Esophagus muscularis mucosa (tissue), 4 donors: Measurements from ENCODE around the gene ITM2C.

Experiments
- EP300 ChIP-seq: sonication (generic); formaldehyde crosslinking; IDR thresholded peaks from one replicate; pipeline ENCODE4 v1.6.1; 2017; ENCODE audit warnings: antibody characterized with exemption
- POLR2AphosphoS5 ChIP-seq, 2 donors: sonication (generic); formaldehyde crosslinking; IDR thresholded peaks; one replicate each; pipeline ENCODE4 v1.6.1; 2017; ENCODE audit warnings: antibody characterized with exemption in 2 of 2
- TF ChIP-seq, protein P1 (sequence below), 3 experiments: fragments of 200-600 bp in 2 of 3; fragments of 450-650 bp in 1 of 3; sonication (generic) in 2 of 3; IDR thresholded peaks; one replicate each; pipeline ENCODE4 v1.5.1; 2017 to 2019; ENCODE audit warnings: antibody characterized with exemption in 3 of 3, mild to moderate bottlenecking in 2 of 3, moderate library complexity in 1 of 3

DNA sequence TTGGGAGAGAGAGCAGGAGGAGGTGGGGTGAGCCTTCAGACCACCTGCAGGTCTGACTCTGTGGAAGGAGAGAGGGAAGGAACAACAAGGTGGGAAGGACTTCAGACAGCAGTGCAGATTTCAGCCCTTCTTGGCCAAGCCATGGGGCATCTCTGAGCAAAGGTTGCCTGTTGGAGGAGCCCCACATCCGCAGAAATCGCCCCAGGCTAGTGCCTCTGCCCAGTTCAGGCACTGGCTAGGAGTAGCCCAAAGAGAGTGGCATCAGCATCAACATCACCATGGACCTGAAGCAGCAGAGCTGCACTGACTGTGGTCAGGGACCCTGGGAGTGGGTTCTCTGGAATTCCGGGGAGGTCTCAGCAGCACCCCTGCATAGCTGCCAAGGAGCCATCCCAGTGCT is 50.1 kb downstream of the ITM2C start:
- TF ChIP-seq EP300 (no peak), POLR2AphosphoS5 (IDR thresholded peaks at IDR 0.05) (no peak)
- TF ChIP-seq, protein P1, sequence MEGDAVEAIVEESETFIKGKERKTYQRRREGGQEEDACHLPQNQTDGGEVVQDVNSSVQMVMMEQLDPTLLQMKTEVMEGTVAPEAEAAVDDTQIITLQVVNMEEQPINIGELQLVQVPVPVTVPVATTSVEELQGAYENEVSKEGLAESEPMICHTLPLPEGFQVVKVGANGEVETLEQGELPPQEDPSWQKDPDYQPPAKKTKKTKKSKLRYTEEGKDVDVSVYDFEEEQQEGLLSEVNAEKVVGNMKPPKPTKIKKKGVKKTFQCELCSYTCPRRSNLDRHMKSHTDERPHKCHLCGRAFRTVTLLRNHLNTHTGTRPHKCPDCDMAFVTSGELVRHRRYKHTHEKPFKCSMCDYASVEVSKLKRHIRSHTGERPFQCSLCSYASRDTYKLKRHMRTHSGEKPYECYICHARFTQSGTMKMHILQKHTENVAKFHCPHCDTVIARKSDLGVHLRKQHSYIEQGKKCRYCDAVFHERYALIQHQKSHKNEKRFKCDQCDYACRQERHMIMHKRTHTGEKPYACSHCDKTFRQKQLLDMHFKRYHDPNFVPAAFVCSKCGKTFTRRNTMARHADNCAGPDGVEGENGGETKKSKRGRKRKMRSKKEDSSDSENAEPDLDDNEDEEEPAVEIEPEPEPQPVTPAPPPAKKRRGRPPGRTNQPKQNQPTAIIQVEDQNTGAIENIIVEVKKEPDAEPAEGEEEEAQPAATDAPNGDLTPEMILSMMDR (IDR thresholded peaks at IDR 0.05): no peak
